GM23338 (cell line): ENCODE results near the gene ATP5ME. TPM values are rescaled to one million over a fixed set of nuclear protein-coding genes. Genes with fewer than 3 reads are reported as not detected.

Source experiments
- ATAC-seq: fragments of 200-7000 bp; cut with Tn5 transposase; 3 replicates; pipeline ENCODE4 v1.9.1; 2020
- DNase-seq: peaks from one replicate; pipeline ENCODE4 v3.0.0-alpha.2; 2015; ENCODE audit warnings: low spot score
- H2AFZ ChIP-seq: fragments of 200-600 bp; sonication (generic); 2 replicates; pipeline ENCODE4 v1.8.0; 2016; ENCODE audit warnings: antibody characterized with exemption, mild to moderate bottlenecking, moderate library complexity
- H3F3A ChIP-seq: fragments of 200-600 bp; sonication (generic); replicated peaks from 2 replicates; pipeline ENCODE4 v1.8.0; 2017; ENCODE audit warnings: antibody characterized with exemption, mixed run types, low read depth
- H3K27ac ChIP-seq: fragments of 200-600 bp; sonication (generic); 2 replicates; pipeline ENCODE4 v1.6.1; 2016; ENCODE audit warnings: low read depth
- H3K27me3 ChIP-seq: fragments of 200-600 bp; sonication (generic); 2 replicates; pipeline ENCODE4 v1.8.0; 2016; ENCODE audit warnings: mild to moderate bottlenecking, mixed run types, moderate library complexity; ENCODE audit not compliant: insufficient read depth
- H3K36me3 ChIP-seq: fragments of 200-600 bp; sonication (generic); 2 replicates; pipeline ENCODE4 v1.8.0; 2016; ENCODE audit warnings: mild to moderate bottlenecking; ENCODE audit not compliant: insufficient read depth
- H3K4me1 ChIP-seq: fragments of 200-600 bp; sonication (generic); 2 replicates; pipeline ENCODE4 v1.8.0; 2016; ENCODE audit warnings: mild to moderate bottlenecking, moderate library complexity; ENCODE audit not compliant: insufficient read depth
- H3K4me2 ChIP-seq: fragments of 200-600 bp; sonication (generic); 2 replicates; pipeline ENCODE4 v1.7.1; 2017; ENCODE audit warnings: mixed run types
- H3K4me3 ChIP-seq: fragments of 200-600 bp; sonication (generic); 2 replicates; pipeline ENCODE4 v1.6.1; 2016; ENCODE audit warnings: mixed run types
- H3K79me2 ChIP-seq: fragments of 200-600 bp; sonication (generic); replicated peaks from 2 replicates; pipeline ENCODE4 v1.8.0; 2017; ENCODE audit warnings: mild to moderate bottlenecking; ENCODE audit not compliant: insufficient read depth
- H3K9me2 ChIP-seq: fragments of 200-600 bp; sonication (generic); 2 replicates; pipeline ENCODE4 v1.8.0; 2017; ENCODE audit not compliant: insufficient read depth
- H4K20me1 ChIP-seq: fragments of 200-600 bp; sonication (generic); replicated peaks from 2 replicates; pipeline ENCODE4 v1.8.0; 2017; ENCODE audit warnings: mild to moderate bottlenecking; ENCODE audit not compliant: insufficient read depth
- H3K27ac Mint-ChIP-seq: 2 replicates; pipeline ENCODE4 v1.8.0; 2020; ENCODE audit warnings: inconsistent platforms, mild to moderate bottlenecking, moderate library complexity, mixed read lengths
- H3K27me3 Mint-ChIP-seq: 3 replicates; pipeline ENCODE4 v1.8.0; 2022; ENCODE audit warnings: low read depth, mild to moderate bottlenecking, moderate library complexity, mixed read lengths, inconsistent platforms; ENCODE audit not compliant: insufficient read depth, poor library complexity
- H3K36me3 Mint-ChIP-seq: 3 replicates; pipeline ENCODE4 v1.8.0; 2021; ENCODE audit warnings: low read depth, mild to moderate bottlenecking, inconsistent platforms, moderate library complexity, mixed read lengths
- H3K4me1 Mint-ChIP-seq: 3 replicates; pipeline ENCODE4 v1.8.0; 2020; ENCODE audit warnings: mild to moderate bottlenecking, inconsistent platforms, mixed read lengths
- H3K4me3 Mint-ChIP-seq: 3 replicates; pipeline ENCODE4 v1.8.0; 2021; ENCODE audit warnings: moderate library complexity, mild to moderate bottlenecking, inconsistent platforms, mixed read lengths
- H3K9me3 Mint-ChIP-seq: 3 replicates; pipeline ENCODE4 v1.8.0; 2020; ENCODE audit warnings: moderate library complexity, mild to moderate bottlenecking, inconsistent platforms, mixed read lengths
- CREB1 ChIP-seq: fragments of 250-450 bp; sonication (Bioruptor Pico); IDR thresholded peaks from 2 replicates; pipeline ENCODE4 v1.5.0; 2020; ENCODE audit warnings: low read depth, mild to moderate bottlenecking, moderate library complexity
- EZH2 ChIP-seq: fragments of 200-600 bp; sonication (generic); IDR thresholded peaks from one replicate; pipeline ENCODE4 v1.8.0; 2017; ENCODE audit warnings: antibody characterized with exemption, mild to moderate bottlenecking, low read depth; ENCODE audit not compliant: unreplicated experiment
- EZH2phosphoT487 ChIP-seq: fragments of 200-600 bp; sonication (generic); IDR thresholded peaks from one replicate; pipeline ENCODE4 v1.8.1; 2018; ENCODE audit warnings: antibody characterized with exemption; ENCODE audit not compliant: unreplicated experiment
- JUNB ChIP-seq: IDR thresholded peaks from one replicate; pipeline ENCODE4 v1.6.1; 2016; ENCODE audit warnings: antibody characterized with exemption; ENCODE audit not compliant: unreplicated experiment
- NANOG ChIP-seq: IDR thresholded peaks from 2 replicates; pipeline ENCODE4 v1.6.1; 2016; ENCODE audit warnings: antibody characterized with exemption, borderline replicate concordance
- POLR2AphosphoS5 ChIP-seq: IDR thresholded peaks from 2 replicates; pipeline ENCODE4 v1.6.1; 2016; ENCODE audit warnings: antibody characterized with exemption, low read depth
- STAT1 ChIP-seq: IDR thresholded peaks from one replicate; pipeline ENCODE4 v1.6.1; 2016; ENCODE audit warnings: antibody characterized with exemption; ENCODE audit not compliant: unreplicated experiment
- ZNF114 ChIP-seq: fragments of 250-450 bp; sonication (Bioruptor Pico); IDR thresholded peaks from 2 replicates; pipeline ENCODE4 v1.5.0; 2020; ENCODE audit warnings: mild to moderate bottlenecking, moderate library complexity
- ZNF331 ChIP-seq: fragments of 250-450 bp; sonication (Bioruptor Pico); IDR thresholded peaks from 2 replicates; pipeline ENCODE4 v1.5.0; 2020; ENCODE audit warnings: low read depth, mild to moderate bottlenecking, moderate library complexity
- polyA plus RNA-seq: library from polyadenylated mRNA; unstranded; fragments of >200 nt; fragmentation: Nextera tagmentation; extraction: Ambion mirVana; gene quantifications from 2 replicates; pipeline ENCODE4 v1.2.1, GENCODE V29; 2016
- total RNA-seq: library from RNA; depleted of rRNA; stranded (reverse); fragments of >200 nt; shearing (Covaris generic); gene quantifications from 2 replicates; pipeline ENCODE4 v1.2.3, GENCODE V29; 2014
- TF ChIP-seq, protein P1 (sequence below): IDR thresholded peaks from 2 replicates; pipeline ENCODE4 v1.6.1; 2016; ENCODE audit warnings: antibody characterized with exemption
- TF ChIP-seq, protein P2 (sequence below), 2 experiments: fragments of 200-600 bp in 1 of 2; sonication (generic) in 1 of 2; conservative IDR thresholded peaks; 2 replicates each; pipeline versions ENCODE4 v1.5.1 to v1.6.1; 2016 to 2017; ENCODE audit warnings: antibody characterized with exemption in 2 of 2, low read depth in 2 of 2, mild to moderate bottlenecking in 2 of 2, moderate library complexity in 1 of 2
- TF ChIP-seq, protein P3 (sequence below): IDR thresholded peaks from one replicate; pipeline ENCODE4 v1.6.1; 2018; ENCODE audit warnings: antibody characterized with exemption; ENCODE audit not compliant: unreplicated experiment
- TF ChIP-seq, protein P4 (sequence below): fragments of 250-450 bp; sonication (Bioruptor Pico); IDR thresholded peaks from 2 replicates; pipeline ENCODE4 v1.5.0; 2020; ENCODE audit warnings: mild to moderate bottlenecking, moderate library complexity

Gene ATP5ME
- total and polyA plus RNA-seq, 2 experiments from 2014 or later, result 60.5 to 2,021 TPM

DNA sequence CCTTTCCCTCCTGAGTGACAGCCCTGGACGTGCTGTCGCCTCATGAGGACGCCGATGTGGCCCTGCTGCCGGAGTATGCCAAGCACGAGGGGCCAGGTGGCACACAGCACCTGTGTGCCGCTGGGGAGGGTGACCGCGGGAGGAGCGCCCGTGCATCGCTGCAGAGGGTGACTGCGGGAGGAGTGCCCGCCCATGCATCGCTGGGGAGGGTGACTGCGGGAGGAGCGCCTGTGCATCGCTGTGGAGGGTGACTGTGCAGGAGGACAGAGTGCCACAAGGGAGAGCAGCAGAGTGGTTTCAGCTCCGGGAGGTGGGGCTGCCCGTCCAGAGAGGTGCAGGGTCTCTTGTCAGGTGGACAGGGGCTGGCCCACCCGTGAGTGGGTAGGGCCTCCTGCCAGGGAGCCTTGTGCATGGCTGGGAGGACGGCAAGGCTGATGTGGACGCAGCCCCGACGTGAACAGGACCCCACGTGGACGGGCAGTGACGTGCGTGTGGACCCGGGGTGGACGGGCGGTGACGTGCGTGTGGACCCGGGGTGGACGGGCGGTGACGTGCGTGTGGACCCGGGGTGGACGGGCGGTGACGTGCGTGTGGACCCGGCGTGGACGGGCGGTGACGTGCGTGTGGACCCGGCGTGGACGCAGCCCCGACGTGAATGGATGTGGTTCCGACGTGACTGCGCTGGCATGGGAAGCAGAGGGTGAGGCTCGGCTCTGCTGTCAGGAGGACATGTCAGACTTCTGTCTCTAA, 46.2 kb upstream of the ATP5ME start:
- peaks cover 21% of the 10 kb centered on the region for H4K20me1 ChIP-seq

More for the DNA sequence above, 46.2 kb upstream of the ATP5ME start:
- Histone ChIP-seq H3K27ac (no peak overlapping the region), H3K4me2 (no peak overlapping the region), H3K79me2 (peaks cover 64% of the 10 kb centered on the region), H3K9me2 (no peaks in the 10 kb centered on the region), H2AFZ (no peak overlapping the region), H3K36me3 (no peaks in the 10 kb centered on the region), H3K4me1 (no peaks in the 10 kb centered on the region), H3K4me3 (no peak overlapping the region), H3F3A (no peaks in the 10 kb centered on the region), H3K27me3 (no peaks in the 10 kb centered on the region)
- TF ChIP-seq, protein P1, sequence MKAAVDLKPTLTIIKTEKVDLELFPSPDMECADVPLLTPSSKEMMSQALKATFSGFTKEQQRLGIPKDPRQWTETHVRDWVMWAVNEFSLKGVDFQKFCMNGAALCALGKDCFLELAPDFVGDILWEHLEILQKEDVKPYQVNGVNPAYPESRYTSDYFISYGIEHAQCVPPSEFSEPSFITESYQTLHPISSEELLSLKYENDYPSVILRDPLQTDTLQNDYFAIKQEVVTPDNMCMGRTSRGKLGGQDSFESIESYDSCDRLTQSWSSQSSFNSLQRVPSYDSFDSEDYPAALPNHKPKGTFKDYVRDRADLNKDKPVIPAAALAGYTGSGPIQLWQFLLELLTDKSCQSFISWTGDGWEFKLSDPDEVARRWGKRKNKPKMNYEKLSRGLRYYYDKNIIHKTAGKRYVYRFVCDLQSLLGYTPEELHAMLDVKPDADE, result no peak
- TF ChIP-seq EZH2phosphoT487 (no peak), NANOG (no peak), ZNF331 (CRISPR knock-in tag) (no peak), JUNB (no peak), STAT1 (no peak), ZNF114 (CRISPR knock-in tag) (no peak), EZH2 (no peak), CREB1 (CRISPR knock-in tag) (no peak), POLR2AphosphoS5 (no peak)
- TF ChIP-seq, protein P2, sequence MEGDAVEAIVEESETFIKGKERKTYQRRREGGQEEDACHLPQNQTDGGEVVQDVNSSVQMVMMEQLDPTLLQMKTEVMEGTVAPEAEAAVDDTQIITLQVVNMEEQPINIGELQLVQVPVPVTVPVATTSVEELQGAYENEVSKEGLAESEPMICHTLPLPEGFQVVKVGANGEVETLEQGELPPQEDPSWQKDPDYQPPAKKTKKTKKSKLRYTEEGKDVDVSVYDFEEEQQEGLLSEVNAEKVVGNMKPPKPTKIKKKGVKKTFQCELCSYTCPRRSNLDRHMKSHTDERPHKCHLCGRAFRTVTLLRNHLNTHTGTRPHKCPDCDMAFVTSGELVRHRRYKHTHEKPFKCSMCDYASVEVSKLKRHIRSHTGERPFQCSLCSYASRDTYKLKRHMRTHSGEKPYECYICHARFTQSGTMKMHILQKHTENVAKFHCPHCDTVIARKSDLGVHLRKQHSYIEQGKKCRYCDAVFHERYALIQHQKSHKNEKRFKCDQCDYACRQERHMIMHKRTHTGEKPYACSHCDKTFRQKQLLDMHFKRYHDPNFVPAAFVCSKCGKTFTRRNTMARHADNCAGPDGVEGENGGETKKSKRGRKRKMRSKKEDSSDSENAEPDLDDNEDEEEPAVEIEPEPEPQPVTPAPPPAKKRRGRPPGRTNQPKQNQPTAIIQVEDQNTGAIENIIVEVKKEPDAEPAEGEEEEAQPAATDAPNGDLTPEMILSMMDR (conservative IDR thresholded peaks at IDR 0.05; ENCODE audit: low read depth in 2 of 2), result no peak
- TF ChIP-seq, protein P3, sequence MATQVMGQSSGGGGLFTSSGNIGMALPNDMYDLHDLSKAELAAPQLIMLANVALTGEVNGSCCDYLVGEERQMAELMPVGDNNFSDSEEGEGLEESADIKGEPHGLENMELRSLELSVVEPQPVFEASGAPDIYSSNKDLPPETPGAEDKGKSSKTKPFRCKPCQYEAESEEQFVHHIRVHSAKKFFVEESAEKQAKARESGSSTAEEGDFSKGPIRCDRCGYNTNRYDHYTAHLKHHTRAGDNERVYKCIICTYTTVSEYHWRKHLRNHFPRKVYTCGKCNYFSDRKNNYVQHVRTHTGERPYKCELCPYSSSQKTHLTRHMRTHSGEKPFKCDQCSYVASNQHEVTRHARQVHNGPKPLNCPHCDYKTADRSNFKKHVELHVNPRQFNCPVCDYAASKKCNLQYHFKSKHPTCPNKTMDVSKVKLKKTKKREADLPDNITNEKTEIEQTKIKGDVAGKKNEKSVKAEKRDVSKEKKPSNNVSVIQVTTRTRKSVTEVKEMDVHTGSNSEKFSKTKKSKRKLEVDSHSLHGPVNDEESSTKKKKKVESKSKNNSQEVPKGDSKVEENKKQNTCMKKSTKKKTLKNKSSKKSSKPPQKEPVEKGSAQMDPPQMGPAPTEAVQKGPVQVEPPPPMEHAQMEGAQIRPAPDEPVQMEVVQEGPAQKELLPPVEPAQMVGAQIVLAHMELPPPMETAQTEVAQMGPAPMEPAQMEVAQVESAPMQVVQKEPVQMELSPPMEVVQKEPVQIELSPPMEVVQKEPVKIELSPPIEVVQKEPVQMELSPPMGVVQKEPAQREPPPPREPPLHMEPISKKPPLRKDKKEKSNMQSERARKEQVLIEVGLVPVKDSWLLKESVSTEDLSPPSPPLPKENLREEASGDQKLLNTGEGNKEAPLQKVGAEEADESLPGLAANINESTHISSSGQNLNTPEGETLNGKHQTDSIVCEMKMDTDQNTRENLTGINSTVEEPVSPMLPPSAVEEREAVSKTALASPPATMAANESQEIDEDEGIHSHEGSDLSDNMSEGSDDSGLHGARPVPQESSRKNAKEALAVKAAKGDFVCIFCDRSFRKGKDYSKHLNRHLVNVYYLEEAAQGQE, result no peak
- TF ChIP-seq, protein P4, sequence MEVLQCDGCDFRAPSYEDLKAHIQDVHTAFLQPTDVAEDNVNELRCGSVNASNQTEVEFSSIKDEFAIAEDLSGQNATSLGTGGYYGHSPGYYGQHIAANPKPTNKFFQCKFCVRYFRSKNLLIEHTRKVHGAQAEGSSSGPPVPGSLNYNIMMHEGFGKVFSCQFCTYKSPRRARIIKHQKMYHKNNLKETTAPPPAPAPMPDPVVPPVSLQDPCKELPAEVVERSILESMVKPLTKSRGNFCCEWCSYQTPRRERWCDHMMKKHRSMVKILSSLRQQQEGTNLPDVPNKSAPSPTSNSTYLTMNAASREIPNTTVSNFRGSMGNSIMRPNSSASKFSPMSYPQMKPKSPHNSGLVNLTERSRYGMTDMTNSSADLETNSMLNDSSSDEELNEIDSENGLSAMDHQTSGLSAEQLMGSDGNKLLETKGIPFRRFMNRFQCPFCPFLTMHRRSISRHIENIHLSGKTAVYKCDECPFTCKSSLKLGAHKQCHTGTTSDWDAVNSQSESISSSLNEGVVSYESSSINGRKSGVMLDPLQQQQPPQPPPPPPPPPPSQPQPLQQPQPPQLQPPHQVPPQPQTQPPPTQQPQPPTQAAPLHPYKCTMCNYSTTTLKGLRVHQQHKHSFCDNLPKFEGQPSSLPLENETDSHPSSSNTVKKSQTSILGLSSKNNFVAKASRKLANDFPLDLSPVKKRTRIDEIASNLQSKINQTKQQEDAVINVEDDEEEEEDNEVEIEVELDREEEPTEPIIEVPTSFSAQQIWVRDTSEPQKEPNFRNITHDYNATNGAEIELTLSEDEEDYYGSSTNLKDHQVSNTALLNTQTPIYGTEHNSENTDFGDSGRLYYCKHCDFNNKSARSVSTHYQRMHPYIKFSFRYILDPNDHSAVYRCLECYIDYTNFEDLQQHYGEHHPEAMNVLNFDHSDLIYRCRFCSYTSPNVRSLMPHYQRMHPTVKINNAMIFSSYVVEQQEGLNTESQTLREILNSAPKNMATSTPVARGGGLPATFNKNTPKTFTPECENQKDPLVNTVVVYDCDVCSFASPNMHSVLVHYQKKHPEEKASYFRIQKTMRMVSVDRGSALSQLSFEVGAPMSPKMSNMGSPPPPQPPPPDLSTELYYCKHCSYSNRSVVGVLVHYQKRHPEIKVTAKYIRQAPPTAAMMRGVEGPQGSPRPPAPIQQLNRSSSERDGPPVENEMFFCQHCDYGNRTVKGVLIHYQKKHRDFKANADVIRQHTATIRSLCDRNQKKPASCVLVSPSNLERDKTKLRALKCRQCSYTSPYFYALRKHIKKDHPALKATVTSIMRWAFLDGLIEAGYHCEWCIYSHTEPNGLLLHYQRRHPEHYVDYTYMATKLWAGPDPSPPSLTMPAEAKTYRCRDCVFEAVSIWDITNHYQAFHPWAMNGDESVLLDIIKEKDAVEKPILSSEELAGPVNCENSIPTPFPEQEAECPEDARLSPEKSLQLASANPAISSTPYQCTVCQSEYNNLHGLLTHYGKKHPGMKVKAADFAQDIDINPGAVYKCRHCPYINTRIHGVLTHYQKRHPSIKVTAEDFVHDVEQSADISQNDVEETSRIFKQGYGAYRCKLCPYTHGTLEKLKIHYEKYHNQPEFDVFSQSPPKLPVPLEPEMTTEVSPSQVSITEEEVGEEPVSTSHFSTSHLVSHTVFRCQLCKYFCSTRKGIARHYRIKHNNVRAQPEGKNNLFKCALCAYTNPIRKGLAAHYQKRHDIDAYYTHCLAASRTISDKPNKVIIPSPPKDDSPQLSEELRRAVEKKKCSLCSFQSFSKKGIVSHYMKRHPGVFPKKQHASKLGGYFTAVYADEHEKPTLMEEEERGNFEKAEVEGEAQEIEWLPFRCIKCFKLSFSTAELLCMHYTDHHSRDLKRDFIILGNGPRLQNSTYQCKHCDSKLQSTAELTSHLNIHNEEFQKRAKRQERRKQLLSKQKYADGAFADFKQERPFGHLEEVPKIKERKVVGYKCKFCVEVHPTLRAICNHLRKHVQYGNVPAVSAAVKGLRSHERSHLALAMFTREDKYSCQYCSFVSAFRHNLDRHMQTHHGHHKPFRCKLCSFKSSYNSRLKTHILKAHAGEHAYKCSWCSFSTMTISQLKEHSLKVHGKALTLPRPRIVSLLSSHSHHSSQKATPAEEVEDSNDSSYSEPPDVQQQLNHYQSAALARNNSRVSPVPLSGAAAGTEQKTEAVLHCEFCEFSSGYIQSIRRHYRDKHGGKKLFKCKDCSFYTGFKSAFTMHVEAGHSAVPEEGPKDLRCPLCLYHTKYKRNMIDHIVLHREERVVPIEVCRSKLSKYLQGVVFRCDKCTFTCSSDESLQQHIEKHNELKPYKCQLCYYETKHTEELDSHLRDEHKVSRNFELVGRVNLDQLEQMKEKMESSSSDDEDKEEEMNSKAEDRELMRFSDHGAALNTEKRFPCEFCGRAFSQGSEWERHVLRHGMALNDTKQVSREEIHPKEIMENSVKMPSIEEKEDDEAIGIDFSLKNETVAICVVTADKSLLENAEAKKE, result no peak
- ATAC-seq (no peak), DNase-seq (no peak)
- Mint-ChIP-seq H3K36me3 (peaks cover 34% of the 10 kb centered on the region), H3K4me1 (no peaks in the 10 kb centered on the region; the same call in 2 of the 3 replicates), H3K9me3 (no peaks in the 10 kb centered on the region; the same call in 2 of the 3 replicates), H3K4me3 (no peak overlapping the region), H3K27ac (no peak overlapping the region), H3K27me3 (peaks cover 11% of the 10 kb centered on the region)
